ENCODE results near the gene CAMK1G. TPM values are rescaled to one million over a fixed set of nuclear protein-coding genes. Genes with fewer than 3 reads are reported as not detected.
A peak's percentile ranks its signal among the peaks of the same experiment; 100 is the strongest.

Gene CAMK1G
- total RNA-seq, 3 donors from 2014 or later: 0.60 TPM; not detected in 2

DNA sequence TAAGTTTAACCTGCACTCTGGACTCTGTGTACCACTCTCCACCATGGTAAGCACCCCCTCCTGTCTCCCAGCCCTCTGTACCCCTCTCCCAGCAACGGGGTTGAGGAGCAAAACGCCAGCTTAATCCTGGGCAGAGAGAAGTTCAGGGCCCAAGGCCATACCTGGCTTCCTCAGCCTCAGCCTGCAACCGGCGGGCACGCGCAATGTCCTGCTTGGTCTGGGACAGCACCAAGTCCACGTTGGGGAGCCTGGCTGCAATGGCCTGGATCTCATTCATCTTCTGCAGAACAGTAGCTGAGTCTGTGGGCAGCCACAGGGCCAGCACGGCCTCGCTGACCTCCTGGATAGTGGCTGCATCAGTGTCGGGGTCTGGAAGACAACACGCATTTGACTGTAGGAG, 34.8 kb downstream of the CAMK1G start:
- peaks cover 20% of the 10 kb centered on the region for H3K4me1 ChIP-seq (ENCODE audit: low read depth)
- H3K4me3 ChIP-seq: no peak overlapping the region
- TF ChIP-seq, protein P1, sequence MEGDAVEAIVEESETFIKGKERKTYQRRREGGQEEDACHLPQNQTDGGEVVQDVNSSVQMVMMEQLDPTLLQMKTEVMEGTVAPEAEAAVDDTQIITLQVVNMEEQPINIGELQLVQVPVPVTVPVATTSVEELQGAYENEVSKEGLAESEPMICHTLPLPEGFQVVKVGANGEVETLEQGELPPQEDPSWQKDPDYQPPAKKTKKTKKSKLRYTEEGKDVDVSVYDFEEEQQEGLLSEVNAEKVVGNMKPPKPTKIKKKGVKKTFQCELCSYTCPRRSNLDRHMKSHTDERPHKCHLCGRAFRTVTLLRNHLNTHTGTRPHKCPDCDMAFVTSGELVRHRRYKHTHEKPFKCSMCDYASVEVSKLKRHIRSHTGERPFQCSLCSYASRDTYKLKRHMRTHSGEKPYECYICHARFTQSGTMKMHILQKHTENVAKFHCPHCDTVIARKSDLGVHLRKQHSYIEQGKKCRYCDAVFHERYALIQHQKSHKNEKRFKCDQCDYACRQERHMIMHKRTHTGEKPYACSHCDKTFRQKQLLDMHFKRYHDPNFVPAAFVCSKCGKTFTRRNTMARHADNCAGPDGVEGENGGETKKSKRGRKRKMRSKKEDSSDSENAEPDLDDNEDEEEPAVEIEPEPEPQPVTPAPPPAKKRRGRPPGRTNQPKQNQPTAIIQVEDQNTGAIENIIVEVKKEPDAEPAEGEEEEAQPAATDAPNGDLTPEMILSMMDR (IDR thresholded peaks at IDR 0.05): no peak
- no peaks in the 10 kb centered on the region for H3K36me3 ChIP-seq (ENCODE audit: low read depth)
- no peak for ATAC-seq
- no peak for DNase-seq
- intact Hi-C loops (cut with DNase I, micrococcal nuclease): no loop called here
- no peaks in the 10 kb centered on the region for H3K9me3 ChIP-seq

DNA sequence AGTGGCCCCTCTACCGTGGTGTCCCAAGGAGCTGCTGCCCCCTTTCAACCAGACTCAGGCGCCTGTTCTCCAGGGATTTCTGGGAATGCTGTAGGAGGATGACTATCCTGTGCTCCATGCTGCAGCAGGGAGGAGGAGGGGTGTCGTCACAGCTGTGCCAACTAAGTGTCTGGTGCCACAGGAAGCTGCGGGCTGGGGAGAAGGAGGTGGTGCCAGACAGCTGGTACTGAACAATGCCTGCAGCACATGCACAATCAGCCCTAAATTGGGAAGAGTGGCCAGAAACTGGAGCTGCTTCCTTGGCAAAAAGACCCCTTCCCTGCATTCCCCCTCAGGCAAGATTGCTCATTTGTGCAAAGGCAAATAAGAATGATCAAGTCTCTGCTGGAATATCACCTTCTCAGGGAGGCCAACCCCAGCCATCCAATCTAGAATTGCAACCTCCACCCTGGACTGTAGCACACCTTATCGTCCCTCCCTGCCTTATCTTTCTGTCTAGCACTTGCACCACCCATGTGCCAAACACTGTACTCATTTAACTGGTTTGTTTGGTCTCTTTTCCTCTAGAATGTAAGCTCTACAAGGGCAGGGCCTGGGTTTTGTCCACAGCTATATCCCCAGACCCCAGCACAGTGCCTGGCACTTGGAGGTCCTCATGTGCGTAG, 35.4 kb downstream of the CAMK1G start:
- H3K4me3 ChIP-seq: no peak overlapping the region
- DNase-seq (no peak), ATAC-seq (peak; percentile 60)
- peaks cover 20% of the 10 kb centered on the region for H3K4me1 ChIP-seq (ENCODE audit: low read depth)
- TF ChIP-seq, protein P1 (IDR thresholded peaks at IDR 0.05): no peak
- intact Hi-C loops (cut with DNase I, micrococcal nuclease): no loop called here
- H3K36me3 ChIP-seq (ENCODE audit: low read depth): no peaks in the 10 kb centered on the region
- no peaks in the 10 kb centered on the region for H3K9me3 ChIP-seq

DNA sequence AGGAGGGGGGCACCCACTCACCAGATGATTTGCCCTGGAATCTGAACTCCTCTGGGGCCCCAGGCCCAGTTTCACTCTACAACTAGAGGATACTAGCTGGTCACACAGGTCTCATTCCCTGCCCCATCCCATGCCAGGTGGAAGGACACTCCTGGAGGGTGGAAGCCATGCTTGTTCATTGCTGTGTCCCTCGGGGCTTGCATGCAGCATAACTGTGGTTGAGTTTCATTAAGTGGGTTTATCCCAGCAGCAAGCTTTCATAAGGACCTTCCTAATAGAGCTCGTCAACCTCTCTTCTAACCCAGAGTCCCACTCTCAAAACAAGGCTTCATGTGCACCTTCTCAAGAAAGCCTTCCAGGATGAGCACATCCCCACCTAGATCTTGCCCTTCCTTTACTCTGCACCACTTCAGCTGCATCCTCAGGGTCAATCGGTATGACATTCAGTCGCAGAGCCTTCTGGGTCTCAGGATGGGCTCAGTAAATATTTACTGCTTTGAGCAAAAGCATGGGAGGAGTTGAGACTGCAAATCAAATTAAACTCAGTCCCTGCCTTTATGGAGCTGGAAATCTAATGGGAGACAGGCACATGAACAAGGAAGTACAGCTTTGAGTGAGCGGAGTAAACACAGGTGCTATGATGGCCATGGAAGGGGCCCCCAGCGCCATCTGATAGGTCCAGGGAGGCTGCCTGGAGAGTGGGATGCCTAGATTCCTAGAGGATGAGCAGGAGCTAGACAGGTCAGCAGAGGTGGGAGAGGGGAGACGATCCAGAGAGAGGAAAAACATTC, 36.4 kb downstream of the CAMK1G start:
- no peaks in the 10 kb centered on the region for H3K36me3 ChIP-seq (ENCODE audit: low read depth)
- peak; percentile 62 for ATAC-seq
- TF ChIP-seq, protein P1 (IDR thresholded peaks at IDR 0.05): no peak
- no peaks in the 10 kb centered on the region for H3K9me3 ChIP-seq
- intact Hi-C loops (cut with DNase I, micrococcal nuclease): no loop called here
- DNase-seq: no peak
- H3K4me3 ChIP-seq: no peak overlapping the region
- peaks cover 20% of the 10 kb centered on the region for H3K4me1 ChIP-seq (ENCODE audit: low read depth)

DNA sequence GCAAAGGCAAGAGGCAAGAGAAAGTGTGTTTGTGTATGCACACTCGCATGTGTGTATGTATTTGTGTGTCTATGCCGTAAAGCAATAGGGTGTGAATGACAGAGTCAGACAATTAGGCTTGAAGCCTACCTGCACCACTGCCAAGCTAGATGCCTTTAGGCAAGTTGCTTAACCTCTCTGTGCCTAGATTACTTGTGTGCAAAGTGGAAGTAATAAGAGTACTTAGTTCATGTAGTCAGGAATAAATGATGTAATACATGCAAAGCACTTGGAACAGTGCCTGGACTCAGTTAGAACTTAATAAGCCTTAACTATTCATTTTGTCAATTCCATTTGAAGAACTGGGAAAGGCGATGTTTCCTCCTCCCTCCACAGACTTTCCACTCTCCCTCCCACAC, 37.0 kb downstream of the CAMK1G start:
- intact Hi-C loops (cut with DNase I, micrococcal nuclease): no loop called here
- peak; percentile 28 for ATAC-seq
- Histone ChIP-seq H3K9me3 (no peaks in the 10 kb centered on the region), H3K4me1 (ENCODE audit: low read depth) (peaks cover 20% of the 10 kb centered on the region), H3K4me3 (no peak overlapping the region), H3K36me3 (ENCODE audit: low read depth) (no peaks in the 10 kb centered on the region)
- TF ChIP-seq, protein P1 (IDR thresholded peaks at IDR 0.05): no peak
- DNase-seq: no peak

DNA sequence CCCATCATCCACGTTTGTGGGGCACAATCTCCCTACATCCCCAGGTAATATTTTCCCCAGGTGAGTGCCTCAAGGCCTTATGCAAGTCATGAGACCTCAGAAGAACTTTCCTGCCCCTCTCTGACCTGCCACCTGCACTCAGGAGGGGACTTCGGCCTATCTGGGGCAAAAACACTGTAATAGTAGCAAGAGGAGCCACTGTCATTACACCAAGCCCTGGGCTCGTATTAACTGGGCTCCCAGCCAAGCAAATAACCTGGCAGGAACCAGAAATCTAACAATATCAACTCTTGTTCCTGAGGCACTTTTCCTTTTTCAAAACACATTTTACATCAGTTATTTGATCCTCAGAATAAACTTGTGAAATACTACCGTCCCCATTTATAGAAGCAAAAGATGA, 37.8 kb downstream of the CAMK1G start:
- Histone ChIP-seq H3K9me3 (no peaks in the 10 kb centered on the region), H3K4me1 (ENCODE audit: low read depth) (peaks cover 20% of the 10 kb centered on the region), H3K4me3 (no peak overlapping the region), H3K36me3 (ENCODE audit: low read depth) (no peaks in the 10 kb centered on the region)
- TF ChIP-seq, protein P1 (IDR thresholded peaks at IDR 0.05): no peak
- ATAC-seq: peak; percentile 45
- intact Hi-C loops (cut with DNase I, micrococcal nuclease): no loop called here
- DNase-seq: peak in 2 of 3 donors; percentile 64 to 80

Measured in mucosa of descending colon (tissue), 3 donors.